Kidney (tissue), 14 donors: ENCODE results near the gene ZNF212. TPM values are rescaled to one million over a fixed set of nuclear protein-coding genes. Genes with fewer than 3 reads are reported as not detected.

Source experiments
- DNase-seq, 5 donors: peaks; one replicate each; pipeline ENCODE4 v3.0.0-alpha.2; 2013 to 2020
- FAIRE-seq: peaks from 2 replicates; lab custom pipeline; 2012; peaks lifted over from hg19 to GRCh38; lab: Jason Lieb, UNC
- H3K27ac ChIP-seq, 2 donors: one replicate each; pipeline ENCODE4 v1.7.0; 2013; ENCODE audit warnings: low read depth in 2 of 2, low read length in 2 of 2, inconsistent platforms in 1 of 2
- H3K27me3 ChIP-seq: one replicate; pipeline ENCODE4 v1.7.1; 2013; ENCODE audit warnings: low read length, inconsistent platforms; ENCODE audit not compliant: control insufficient read depth, insufficient read depth
- H3K36me3 ChIP-seq, 3 donors: one replicate each; pipeline versions ENCODE4 v1.7.0 to v1.7.1; 2013; ENCODE audit warnings: low read length in 3 of 3, control low read depth in 1 of 3, inconsistent platforms in 1 of 3; ENCODE audit not compliant: insufficient read depth in 3 of 3, control insufficient read depth in 2 of 3
- H3K4me1 ChIP-seq, 3 donors: one replicate each; pipeline versions ENCODE4 v1.7.0 to v1.7.1; 2013; ENCODE audit warnings: low read length in 3 of 3, inconsistent platforms in 1 of 3, low read depth in 1 of 3; ENCODE audit not compliant: control insufficient read depth in 2 of 3, insufficient read depth in 2 of 3
- H3K4me3 ChIP-seq, 3 donors: one replicate each; pipeline versions ENCODE4 v1.7.0 to v1.8.1; 2013; ENCODE audit warnings: low read length in 3 of 3, control low read depth in 1 of 3, inconsistent platforms in 1 of 3
- H3K9ac ChIP-seq, 3 donors: one replicate each; pipeline versions ENCODE4 v1.7.0 to v1.7.1; 2013; ENCODE audit warnings: low read length in 3 of 3, control low read depth in 1 of 3, inconsistent platforms in 1 of 3
- H3K9me3 ChIP-seq, 3 donors: one replicate each; pipeline versions ENCODE4 v1.7.0 to v1.7.1; 2013; ENCODE audit warnings: low read length in 3 of 3, control low read depth in 1 of 3, inconsistent platforms in 1 of 3; ENCODE audit not compliant: control insufficient read depth in 2 of 3, insufficient read depth in 1 of 3
- CTCF ChIP-seq: IDR thresholded peaks from 3 replicates; pipeline ENCODE4 v1.5.1; 2012; ENCODE audit warnings: mild to moderate bottlenecking, moderate library complexity, borderline replicate concordance; ENCODE audit not compliant: insufficient read depth; ENCODE audit errors: extremely low read depth
- intact Hi-C: fragments of 100-400 bp; cut with DNase I; formaldehyde crosslinking; loops from one replicate; pipeline ENCODE4 v1.11.1; 2022
- polyA plus RNA-seq: library from polyadenylated mRNA; stranded (reverse); fragments of 350-450 nt; fragmentation: Illumina TruSeq; extraction: RNeasy Lipid Tissue Mini Kit (QIAGEN cat#74804); gene quantifications from one replicate; pipeline ENCODE4 v1.2.3, GENCODE V29; 2014; ENCODE audit warnings: low read depth, low replicate concordance; ENCODE audit not compliant: insufficient read depth
- total RNA-seq: library from RNA; stranded (reverse); fragmentation: NEBNext Ultra II Directional; extraction: Animal tissue kit (Norgen Biotek cat#: 25700); gene quantifications from one replicate; pipeline ENCODE4 v1.2.1, GENCODE V29; 2021
- donor health status: control.
- donor health status: control.
- donor health status: control.
- donor health status: control.
- donor health status: control.
- donor health status: DM: yes; HTN: yes; CAD: no.
- donor health status: Normal renal cell carcinoma (clear cell type).

ZNF212 gene
- total and polyA plus RNA-seq, 2 donors from 2014 or later = 7.9 to 13.4 TPM

GRCh38 chr7:149220534-149220933, 18.9 kb upstream of the ZNF212 start:
- H3K4me3 ChIP-seq = no peak overlapping the region
- no peaks in the 10 kb centered on the region for H3K9me3 ChIP-seq
- peaks cover 0 to 19% (median 12%) of the 10 kb centered on the region in 3 donors for H3K36me3 ChIP-seq
- no peaks in the 10 kb centered on the region for H3K27me3 ChIP-seq
- no peak for TF ChIP-seq CTCF
- no peak overlapping the region for H3K27ac ChIP-seq
- intact Hi-C loops = no loop called here
- FAIRE-seq = no peak
- no peak for DNase-seq
- no peaks in the 10 kb centered on the region for H3K4me1 ChIP-seq
- H3K9ac ChIP-seq = no peak overlapping the region

- TF ChIP-seq CTCF = no peak
- intact Hi-C loops = no loop called here
- Histone ChIP-seq H3K9ac (no peak overlapping the region), H3K36me3 (peaks cover 0 to 10% (median 3%) of the 10 kb centered on the region in 3 donors), H3K27ac (no peak overlapping the region), H3K4me3 (no peak overlapping the region), H3K27me3 (no peaks in the 10 kb centered on the region), H3K9me3 (no peaks in the 10 kb centered on the region), H3K4me1 (no peaks in the 10 kb centered on the region)
- FAIRE-seq (no peak), DNase-seq (no peak)
Measured at GRCh38 chr7:149223176-149223575, 16.3 kb upstream of the ZNF212 start.

- Histone ChIP-seq H3K4me3 (no peak overlapping the region), H3K36me3 (peaks cover 0 to 8% (median 3%) of the 10 kb centered on the region in 3 donors), H3K27ac (no peak overlapping the region), H3K9me3 (no peaks in the 10 kb centered on the region), H3K9ac (no peak overlapping the region), H3K4me1 (no peaks in the 10 kb centered on the region), H3K27me3 (no peaks in the 10 kb centered on the region)
- DNase-seq (no peak), FAIRE-seq (no peak)
- TF ChIP-seq CTCF = no peak
- intact Hi-C loops = no loop called here
Measured at GRCh38 chr7:149223761-149224160, 15.7 kb upstream of the ZNF212 start.

- Histone ChIP-seq H3K36me3 (peaks cover 0 to 7% (median 3%) of the 10 kb centered on the region in 3 donors), H3K27me3 (no peaks in the 10 kb centered on the region), H3K9me3 (no peaks in the 10 kb centered on the region), H3K4me1 (no peaks in the 10 kb centered on the region), H3K9ac (no peak overlapping the region), H3K4me3 (no peak overlapping the region), H3K27ac (no peak overlapping the region)
- DNase-seq = no peak
- no peak for FAIRE-seq
- intact Hi-C loops = no loop called here
- TF ChIP-seq CTCF = no peak
Measured at GRCh38 chr7:149224352-149224751, 15.1 kb upstream of the ZNF212 start.
